ENCODE data around the gene CLDN11.

Gene CLDN11

GRCh38 chr3:170473358-170473757 lies 54.7 kb downstream of the CLDN11 start:
- DNase-seq, result no peak

GRCh38 chr3:170475092-170475685 lies 56.5 kb downstream of the CLDN11 start:
- no peak for DNase-seq

- DNase-seq, result no peak
Measured at GRCh38 chr3:170476291-170476690, 57.6 kb downstream of the CLDN11 start.

DNA sequence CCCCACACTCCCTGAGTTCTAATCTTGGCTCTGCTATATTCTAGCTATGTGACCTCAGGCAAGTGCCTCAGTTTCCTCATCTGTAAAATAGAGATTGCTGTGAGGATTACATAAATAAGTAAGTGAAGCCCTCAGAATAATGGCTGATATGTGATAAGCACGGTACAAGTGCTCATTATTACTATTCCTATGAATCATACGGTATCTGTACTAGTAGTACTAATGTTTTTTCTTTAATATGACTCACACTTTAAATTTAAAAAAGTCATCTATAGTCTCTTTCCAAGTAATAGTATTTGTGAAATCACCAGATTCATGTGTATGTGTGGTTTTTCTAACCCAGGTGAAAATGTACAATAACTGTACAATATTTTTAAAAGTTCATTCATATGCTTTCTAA lies 58.7 kb downstream of the CLDN11 start:
- no peak for DNase-seq

DNA sequence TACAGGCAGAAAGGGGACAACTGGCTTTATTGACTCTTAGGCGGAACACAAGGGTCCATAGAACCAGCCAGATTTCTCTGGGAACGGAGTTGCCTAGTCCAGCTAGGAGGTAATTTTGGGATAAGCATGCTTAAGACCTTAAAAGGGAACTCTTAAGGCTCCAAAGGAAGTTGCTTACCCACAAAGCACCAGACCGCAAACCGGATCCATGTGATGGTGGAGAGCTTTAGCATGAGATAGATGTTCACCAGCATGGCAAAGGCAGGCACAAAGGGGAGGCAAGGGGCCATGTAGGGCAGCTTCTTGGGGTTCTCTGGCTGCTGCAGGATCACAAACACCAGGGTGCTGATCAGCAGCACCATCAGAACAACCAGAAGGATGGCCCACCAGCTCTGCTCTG lies 61.4 kb downstream of the CLDN11 start:
- DNase-seq, result no peak

DNA sequence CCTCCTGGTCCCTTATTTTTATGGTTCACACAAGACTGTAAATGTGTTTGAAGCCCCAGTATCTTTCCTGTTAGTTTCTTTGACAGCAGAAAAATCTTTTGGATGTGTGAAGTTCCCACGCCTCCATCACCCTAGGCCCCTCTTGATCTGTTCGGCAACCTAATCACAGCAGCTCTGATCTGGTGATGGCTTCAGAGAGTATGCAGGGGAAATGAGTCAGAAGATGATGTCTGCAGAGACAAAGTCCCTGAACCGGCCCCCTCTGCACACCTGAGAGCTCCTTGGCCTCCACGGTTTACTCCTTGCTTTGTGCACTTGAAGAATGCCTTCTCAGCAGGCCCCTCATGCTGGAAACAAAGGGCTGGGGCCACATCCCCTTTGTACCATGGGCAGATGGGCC lies 63.5 kb downstream of the CLDN11 start:
- DNase-seq, result no peak

DNA sequence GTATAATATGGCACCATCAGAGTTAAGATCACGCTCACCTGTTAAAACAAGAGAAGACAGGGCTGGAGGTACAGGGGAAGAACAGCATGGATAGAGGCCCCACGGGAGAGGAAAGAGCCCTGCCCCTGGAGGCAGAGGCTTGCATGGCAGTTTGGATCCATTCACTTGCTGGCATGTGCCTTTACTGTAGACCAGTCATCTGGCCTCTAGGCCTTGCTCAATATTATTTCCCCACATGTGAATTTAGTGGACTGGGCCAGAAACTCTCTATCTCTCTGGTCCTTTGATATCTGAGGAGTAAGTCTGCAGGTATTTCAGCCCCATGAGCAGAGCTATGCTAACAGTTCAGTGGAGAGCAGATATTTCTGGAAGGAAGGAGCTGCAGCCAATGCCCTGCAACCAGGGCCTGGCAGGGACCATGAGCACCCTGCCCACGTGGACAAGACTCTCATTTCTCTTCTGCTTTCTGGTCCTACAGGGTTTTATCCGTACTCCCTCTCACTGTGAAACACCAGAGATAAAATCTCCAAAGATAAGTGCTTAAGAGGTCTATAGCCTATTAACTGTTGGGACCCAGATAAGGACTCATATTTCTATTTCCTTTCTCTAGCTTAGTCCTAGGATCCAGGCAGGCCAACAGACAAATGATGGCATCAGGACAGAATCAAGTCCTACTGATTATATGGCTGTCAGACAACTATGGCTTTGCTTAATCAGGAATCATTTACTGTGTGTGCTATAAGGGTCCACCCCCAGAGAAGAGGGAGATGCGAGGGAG lies 65.0 kb downstream of the CLDN11 start:
- no peak for DNase-seq
